GM06990 (cell line): ENCODE measurements around the gene SMIM14.

ENCODE experiments used
- DNase-seq: peaks from one replicate; pipeline ENCODE4 v3.0.0-alpha.2; 2011; ENCODE audit not compliant: insufficient read length; ENCODE audit errors: extremely low read depth
- H3K27me3 ChIP-seq: replicated peaks from 2 replicates; pipeline ENCODE4 v1.6.0; 2011; ENCODE audit warnings: low read length; ENCODE audit not compliant: control insufficient read depth, insufficient read depth
- H3K36me3 ChIP-seq: 2 replicates; pipeline ENCODE4 v1.5.1; 2011; ENCODE audit warnings: low read length; ENCODE audit not compliant: control insufficient read depth, insufficient read depth
- H3K4me3 ChIP-seq: replicated peaks from 2 replicates; pipeline ENCODE4 v1.5.1; 2011; ENCODE audit warnings: low read depth, mild to moderate bottlenecking, control low read depth, low read length
- CTCF ChIP-seq: IDR thresholded peaks from 2 replicates; pipeline ENCODE4 v1.5.1; 2011; ENCODE audit warnings: low read length, control low read depth, mild to moderate bottlenecking, inconsistent platforms; ENCODE audit not compliant: insufficient read depth, poor library complexity, severe bottlenecking

The SMIM14 gene

GRCh38 chr4:39627413-39627812 lies 11.3 kb downstream of the SMIM14 start:
- no peak overlapping the region for H3K4me3 ChIP-seq
- no peak for DNase-seq
- no peak for TF ChIP-seq CTCF

GRCh38 chr4:39626913-39627312 lies 11.8 kb downstream of the SMIM14 start:
- no peaks in the 10 kb centered on the region for H3K36me3 ChIP-seq
- H3K4me3 ChIP-seq, result peak overlapping the region; percentile 35
- no peak for TF ChIP-seq CTCF
- DNase-seq, result no peak
- no peaks in the 10 kb centered on the region for H3K27me3 ChIP-seq

More at GRCh38 chr4:39627413-39627812, 11.3 kb downstream of the SMIM14 start:
- Histone ChIP-seq H3K27me3 (no peaks in the 10 kb centered on the region), H3K36me3 (no peaks in the 10 kb centered on the region)

GRCh38 chr4:39626261-39626660 lies 12.4 kb downstream of the SMIM14 start:
- H3K36me3 ChIP-seq, result no peaks in the 10 kb centered on the region
- no peaks in the 10 kb centered on the region for H3K27me3 ChIP-seq
- peak; percentile 62 for DNase-seq
- peak overlapping the region; percentile 35 for H3K4me3 ChIP-seq
- TF ChIP-seq CTCF, result no peak

GRCh38 chr4:39621582-39621981 lies 17.1 kb downstream of the SMIM14 start:
- Histone ChIP-seq H3K4me3 (no peak overlapping the region), H3K27me3 (no peaks in the 10 kb centered on the region), H3K36me3 (no peaks in the 10 kb centered on the region)
- DNase-seq, result no peak
- no peak for TF ChIP-seq CTCF

- Histone ChIP-seq H3K36me3 (no peaks in the 10 kb centered on the region), H3K27me3 (no peaks in the 10 kb centered on the region), H3K4me3 (no peak overlapping the region)
- no peak for DNase-seq
- TF ChIP-seq CTCF, result no peak
Observed at GRCh38 chr4:39620551-39621313, 17.9 kb downstream of the SMIM14 start.
